Activated gamma-delta T cell (primary cell): Measurements from ENCODE around the gene GIGYF2.

Experiments used
- DNase-seq: peaks from one replicate; lab custom pipeline; 2025; lab: John Stamatoyannopoulos, UW

The GIGYF2 gene

GRCh38 chr2:232865165-232865564 lies 168.0 kb downstream of the GIGYF2 start:
- no peak for DNase-seq

- DNase-seq: no peak
These were observed 169.0 kb downstream of the GIGYF2 start for GRCh38 chr2:232866104-232866503.

DNA sequence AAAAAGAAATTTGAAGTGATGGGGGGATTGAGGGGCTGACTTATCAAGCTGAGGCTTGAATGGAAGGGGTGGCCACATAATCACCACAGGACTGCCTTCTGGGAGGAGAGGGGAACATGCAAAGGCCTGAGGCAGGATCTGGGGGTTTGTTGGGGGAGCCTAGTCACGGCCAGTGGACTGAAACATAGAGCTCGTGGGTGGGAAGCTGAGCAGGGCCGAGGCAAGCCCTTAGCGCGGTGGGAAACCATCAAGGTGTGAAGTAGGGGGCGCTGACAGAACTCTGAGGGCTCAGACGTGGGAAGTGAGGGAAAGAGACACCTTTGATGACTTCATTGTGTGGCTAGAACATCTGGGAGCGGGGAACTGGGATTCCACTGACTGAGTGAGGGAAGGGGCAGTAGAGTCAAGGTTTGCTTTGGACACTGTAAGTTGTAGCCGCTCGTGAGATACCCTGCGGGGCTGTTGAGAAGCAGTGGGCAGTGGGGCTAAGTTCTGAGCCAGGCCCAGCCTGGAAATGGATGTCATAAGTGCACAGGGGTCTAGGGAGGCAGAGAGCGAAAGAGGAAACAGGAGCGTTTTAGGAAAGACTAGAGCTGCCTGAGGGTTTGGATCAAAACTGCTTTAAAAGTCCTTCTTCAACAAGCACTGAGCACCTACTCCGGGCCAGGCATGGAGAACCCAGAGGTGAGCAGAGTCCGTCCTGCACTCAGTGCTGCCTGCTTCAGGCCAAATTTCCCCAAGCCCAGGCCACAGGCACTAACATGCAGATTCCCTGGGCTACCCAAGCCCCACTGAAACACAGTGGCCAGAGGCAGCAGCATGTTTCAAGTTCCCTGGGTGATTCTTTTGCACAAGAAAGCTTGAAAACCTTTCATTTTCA lies 172.2 kb downstream of the GIGYF2 start:
- DNase-seq: no peak

DNA sequence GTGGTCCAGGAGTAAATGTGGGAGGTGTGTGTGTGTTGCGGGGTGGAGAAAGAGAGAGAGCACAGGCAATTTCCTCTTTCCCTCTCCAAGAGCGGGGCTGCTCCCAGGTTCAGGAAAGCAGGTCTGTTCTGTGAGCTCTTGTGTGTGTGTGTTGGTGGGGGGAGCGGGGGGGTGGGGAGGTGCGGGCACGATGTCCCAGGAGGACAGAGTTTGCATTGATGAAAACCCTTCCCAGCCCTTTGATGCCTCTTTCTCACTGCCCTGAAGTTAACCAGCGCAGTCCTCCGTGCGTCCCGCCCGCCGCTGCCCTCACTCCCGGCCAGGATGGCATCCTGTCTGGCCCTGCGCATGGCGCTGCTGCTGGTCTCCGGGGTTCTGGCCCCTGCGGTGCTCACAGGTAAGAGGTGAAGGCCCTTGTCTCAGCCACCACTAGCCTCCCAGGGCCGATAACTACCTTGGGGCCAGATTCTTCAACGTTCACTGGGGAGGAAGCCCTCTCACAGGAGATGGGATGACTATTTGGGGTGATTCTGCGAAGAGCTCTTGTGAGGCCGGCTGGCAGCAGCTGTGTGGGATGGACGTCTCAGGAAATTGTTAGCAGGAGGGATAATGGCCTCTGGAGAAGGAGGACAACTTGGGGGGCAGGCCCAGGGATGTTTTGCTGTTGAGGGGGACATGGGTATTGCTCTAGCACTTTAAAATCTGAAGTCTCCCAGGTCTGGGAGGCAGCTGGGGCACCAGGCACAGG lies 173.1 kb downstream of the GIGYF2 start, which contains the start of gene SNORC:
Gene SNORC, plus strand, starts transcription at position 247 of the 748 bp plus-strand sequence. Its CDS starts 78 bp downstream, at position 325.
- no peak for DNase-seq

- DNase-seq: no peak
These were observed 173.7 kb downstream of the GIGYF2 start for GRCh38 chr2:232870766-232871371.

DNA sequence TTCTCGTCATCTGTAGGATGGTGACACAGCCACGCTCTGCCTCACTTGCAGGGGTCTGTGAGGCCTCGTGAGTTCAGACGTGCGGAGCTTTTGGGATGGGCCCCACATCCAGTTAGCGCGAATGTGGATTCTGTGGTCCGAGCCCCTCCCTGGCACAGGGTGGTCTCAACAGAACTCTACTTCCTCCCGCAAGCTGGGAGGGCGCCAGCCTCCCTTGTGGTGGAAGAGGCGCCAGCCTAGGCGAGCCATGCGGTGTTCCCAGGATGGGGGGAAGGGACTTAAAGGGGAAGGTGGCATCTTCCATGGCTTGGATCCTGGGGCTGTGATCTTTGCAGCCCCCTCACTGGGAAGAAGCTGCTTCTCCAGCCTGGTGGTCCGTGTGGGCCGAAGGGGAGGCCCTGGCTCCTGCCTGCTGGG lies 174.3 kb downstream of the GIGYF2 start:
- DNase-seq: no peak

GRCh38 chr2:232871835-232872736 lies 175.0 kb downstream of the GIGYF2 start:
- no peak for DNase-seq

- no peak for DNase-seq
These were observed 175.7 kb downstream of the GIGYF2 start for GRCh38 chr2:232872826-232873225.

DNA sequence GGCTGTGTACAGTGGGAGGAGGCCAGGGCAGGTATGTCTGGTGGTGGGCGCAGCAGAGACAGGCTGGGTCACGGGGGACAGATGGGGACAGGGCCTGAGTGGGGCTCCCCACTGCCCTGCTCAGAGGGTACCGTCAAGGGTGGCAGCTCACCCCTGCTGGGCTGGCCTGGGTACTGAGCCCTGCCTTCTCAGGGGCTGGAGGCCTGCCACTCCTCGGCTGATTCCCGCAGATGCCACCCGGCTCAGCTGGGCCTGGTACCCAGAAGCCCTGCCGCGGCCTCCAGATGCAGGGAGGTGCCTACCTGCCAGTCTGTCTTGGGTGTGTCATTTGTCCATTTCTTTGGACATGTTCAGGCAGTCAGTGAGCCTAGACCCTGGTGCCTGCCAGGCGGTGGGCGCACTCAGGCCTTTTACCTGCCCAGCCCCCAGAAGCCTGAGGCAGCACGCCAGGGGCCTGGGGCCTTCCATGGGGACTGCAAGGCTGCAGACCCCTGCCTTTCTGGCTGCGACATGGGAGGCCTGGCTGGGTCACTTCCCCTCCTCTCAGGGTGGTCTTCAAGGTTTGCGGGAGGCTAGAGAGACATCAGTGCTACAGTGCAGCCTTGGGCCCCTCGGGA lies 176.3 kb downstream of the GIGYF2 start:
- DNase-seq: no peak

- no peak for DNase-seq
These were observed 176.9 kb downstream of the GIGYF2 start for GRCh38 chr2:232873909-232874641.

- DNase-seq: no peak
These were observed 177.6 kb downstream of the GIGYF2 start for GRCh38 chr2:232874677-232875223.

- DNase-seq: no peak
These were observed 178.4 kb downstream of the GIGYF2 start for GRCh38 chr2:232875256-232876121.

- DNase-seq: no peak
These were observed 179.2 kb downstream of the GIGYF2 start for GRCh38 chr2:232876161-232876977.

GRCh38 chr2:232876978-232877441 lies 179.9 kb downstream of the GIGYF2 start:
- no peak for DNase-seq

DNA sequence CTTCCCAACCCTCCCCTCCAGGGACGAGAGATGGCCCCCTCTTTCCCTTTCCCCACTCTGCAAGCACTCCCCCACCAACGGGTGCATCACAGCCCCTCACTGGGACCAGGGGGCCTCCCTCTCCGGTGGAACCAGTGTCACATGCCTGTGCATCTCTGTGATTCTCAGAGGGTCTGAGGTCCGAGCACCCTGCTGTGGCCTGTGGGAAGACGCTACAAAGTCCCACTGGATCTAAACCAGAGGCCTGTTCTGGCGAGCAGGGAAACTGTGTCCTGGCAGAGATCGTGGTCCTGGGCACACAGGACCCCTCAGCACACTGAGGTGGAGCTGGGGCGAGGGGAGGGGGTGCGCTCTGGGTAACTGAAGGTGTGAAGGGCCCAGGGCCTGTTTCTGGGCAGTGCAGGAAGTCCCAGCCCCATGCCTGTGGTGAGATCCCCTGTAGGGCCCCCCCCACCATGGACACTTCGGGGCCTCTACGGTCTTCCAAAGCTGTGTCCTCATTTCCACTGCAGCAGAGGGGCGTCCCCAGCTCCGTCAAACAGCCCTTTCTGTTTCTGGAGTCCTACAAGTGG lies 180.9 kb downstream of the GIGYF2 start:
- DNase-seq: no peak

- no peak for DNase-seq
These were observed 181.9 kb downstream of the GIGYF2 start for GRCh38 chr2:232878855-232879617.
